ENCODE measurements around the gene NAA16.
"Not testable (repeated sequence)": the region's sequence is repeated elsewhere in the genome, so short reads cannot be mapped to it uniquely, and the experiment has no call there.

The NAA16 gene

GRCh38 chr13:41306271-41307145 is 4.6 kb upstream of the NAA16 start:
- DNase-seq = no peak

GRCh38 chr13:41307884-41308640 is 3.0 kb upstream of the NAA16 start:
- DNase-seq = no peak

GRCh38 chr13:41311406-41312175 is 524 bp downstream of the NAA16 start:
- no peak for DNase-seq

GRCh38 chr13:41312176-41312500 is 1.1 kb downstream of the NAA16 start:
- DNase-seq = no peak

- DNase-seq = no peak
Measured at GRCh38 chr13:41313117-41313516, 2.0 kb downstream of the NAA16 start.

GRCh38 chr13:41313659-41314197 is 2.7 kb downstream of the NAA16 start:
- DNase-seq = no peak

DNA sequence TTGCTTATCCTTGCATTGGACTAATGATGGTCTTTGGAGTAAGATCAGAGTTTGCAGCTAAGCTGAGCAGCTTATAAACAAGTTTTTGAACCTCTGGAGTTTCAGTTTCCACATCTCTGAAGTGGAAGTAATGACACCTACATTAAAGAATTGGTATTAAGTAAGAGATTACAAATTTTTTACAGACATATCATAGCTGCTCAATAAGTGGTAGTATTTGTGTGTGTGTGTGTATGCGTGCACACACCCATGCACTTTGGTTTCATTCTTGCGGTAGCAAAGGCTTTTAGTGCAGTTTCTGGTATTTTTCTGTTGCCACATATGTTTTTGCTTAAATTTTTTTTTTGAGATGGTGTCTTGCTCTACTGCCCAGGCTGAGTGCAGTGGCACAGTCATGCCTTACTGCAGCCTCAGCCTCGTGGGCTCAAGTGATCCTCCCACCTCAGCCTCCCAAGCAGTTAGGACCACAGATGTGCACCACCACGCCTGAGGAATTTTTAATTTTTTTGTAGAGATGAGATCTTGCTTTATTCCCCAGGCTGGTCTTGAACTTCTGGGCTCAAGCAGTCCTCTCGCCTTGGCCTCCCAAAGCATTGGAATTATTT is 4.5 kb downstream of the NAA16 start:
- DNase-seq = no peak

- DNase-seq = no peak
Measured at GRCh38 chr13:41317243-41317642, 6.2 kb downstream of the NAA16 start.

DNA sequence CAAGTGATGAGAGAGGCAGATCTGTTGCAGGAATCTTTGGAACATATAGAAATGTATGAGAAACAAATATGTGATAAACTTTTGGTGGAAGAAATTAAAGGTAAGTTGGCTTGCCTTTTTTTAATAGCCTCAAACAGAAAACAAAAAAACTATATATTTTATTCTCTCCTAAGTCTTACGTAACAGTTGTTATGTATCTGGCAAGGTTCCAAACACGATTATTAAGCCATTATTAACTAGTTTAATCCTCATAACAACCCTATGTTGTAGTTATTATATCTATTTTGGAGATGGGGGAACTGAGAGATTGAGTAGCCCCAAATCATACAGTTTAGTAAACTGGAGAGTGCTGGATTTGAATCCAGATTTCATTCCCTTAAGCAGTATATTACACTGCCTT is 14.7 kb downstream of the NAA16 start:
- no peak for DNase-seq

DNA sequence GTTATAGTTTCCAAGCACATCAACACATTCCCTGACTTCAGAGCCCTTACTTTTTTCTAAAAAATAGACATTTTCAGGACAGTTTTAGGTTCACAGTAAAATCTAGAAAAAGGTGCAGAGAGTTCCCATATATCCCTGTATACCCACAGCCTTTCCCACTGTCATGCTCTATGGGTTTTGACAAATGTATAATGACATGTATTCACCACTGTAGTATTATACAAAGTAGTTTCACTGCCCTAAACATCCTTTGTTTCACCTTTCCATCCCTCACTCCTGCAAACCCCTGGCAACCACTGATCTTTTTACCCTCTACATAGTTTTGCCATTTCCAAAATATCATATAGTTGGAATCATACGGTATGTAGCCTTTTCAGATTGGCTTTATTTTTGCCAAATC is 15.6 kb downstream of the NAA16 start:
- DNase-seq = no peak

GRCh38 chr13:41327994-41328790 is 17.1 kb downstream of the NAA16 start:
- DNase-seq = no peak

- DNase-seq = no peak
Measured at GRCh38 chr13:41332829-41333228, 21.8 kb downstream of the NAA16 start.

DNA sequence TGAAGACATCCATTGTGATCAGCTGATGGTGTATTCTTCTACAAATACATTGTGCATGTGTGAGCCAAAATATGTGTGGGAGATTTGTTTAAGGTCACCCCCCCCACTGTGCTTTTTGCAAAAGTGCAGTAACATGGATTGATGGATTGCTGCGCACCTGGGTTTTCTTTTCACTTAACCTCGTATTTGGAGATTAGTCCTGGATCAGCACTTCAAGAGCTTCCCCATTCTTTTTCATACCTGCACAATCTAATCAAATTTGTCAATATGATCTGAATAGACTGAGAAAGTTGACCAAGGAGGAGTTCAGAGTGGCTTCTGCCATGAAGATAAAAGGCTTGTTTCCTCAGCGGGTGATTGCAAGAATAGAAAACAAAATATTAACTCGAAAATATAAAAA is 23.7 kb downstream of the NAA16 start:
- DNase-seq = no peak

DNA sequence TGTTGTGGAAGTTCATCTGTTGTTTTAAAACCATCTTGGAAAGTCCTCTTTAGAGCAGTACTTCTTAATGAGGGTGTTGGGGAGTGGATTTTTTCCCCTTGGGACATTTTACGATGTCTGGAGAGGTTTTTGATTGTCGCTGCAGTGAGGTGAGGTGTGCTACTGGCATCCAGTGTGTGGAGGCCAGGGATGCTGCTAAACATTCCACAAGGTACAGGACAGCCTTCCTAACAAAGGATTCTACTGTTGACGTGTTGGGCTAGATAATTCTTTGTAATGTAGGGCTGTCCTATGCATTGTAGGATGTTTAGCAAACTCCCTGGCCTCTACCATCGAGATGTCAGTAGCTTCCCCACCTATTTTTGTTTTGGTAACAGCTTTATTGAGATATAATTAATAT is 33.3 kb downstream of the NAA16 start:
- DNase-seq = no peak

- no peak for DNase-seq
Measured at GRCh38 chr13:41345165-41345913, 34.3 kb downstream of the NAA16 start.

DNA sequence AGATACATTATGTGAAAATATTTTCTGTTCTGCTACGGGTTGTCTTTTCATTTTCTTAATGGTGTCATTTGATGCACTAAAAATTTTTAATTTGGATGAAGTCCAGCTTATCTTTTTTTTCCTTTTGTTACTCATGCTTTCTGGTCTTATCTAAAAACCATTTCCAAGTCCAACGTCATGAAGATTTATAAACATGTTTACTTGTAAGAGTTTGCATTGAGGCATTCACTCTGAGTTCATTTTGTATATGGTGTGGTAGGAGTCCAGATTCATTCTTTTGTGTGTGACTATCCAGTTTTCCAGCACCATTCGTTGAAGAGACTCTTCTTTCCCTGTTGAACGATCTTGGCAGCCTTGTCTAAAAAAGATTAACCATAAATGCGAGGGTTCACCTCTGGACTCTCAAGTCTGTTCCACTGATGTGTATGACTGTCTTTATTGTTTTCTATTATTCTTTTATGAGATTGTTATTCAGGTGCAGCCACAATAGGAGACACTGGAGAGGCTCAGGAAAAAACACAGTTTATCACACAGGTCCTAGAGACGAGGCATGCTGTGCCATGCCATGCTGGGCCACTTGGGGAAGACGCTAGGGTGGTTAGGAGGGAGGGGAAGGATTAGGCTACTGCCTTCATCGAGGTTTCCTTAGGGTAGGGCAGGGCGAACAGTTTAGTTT is 35.0 kb downstream of the NAA16 start:
- no peak for DNase-seq

DNA sequence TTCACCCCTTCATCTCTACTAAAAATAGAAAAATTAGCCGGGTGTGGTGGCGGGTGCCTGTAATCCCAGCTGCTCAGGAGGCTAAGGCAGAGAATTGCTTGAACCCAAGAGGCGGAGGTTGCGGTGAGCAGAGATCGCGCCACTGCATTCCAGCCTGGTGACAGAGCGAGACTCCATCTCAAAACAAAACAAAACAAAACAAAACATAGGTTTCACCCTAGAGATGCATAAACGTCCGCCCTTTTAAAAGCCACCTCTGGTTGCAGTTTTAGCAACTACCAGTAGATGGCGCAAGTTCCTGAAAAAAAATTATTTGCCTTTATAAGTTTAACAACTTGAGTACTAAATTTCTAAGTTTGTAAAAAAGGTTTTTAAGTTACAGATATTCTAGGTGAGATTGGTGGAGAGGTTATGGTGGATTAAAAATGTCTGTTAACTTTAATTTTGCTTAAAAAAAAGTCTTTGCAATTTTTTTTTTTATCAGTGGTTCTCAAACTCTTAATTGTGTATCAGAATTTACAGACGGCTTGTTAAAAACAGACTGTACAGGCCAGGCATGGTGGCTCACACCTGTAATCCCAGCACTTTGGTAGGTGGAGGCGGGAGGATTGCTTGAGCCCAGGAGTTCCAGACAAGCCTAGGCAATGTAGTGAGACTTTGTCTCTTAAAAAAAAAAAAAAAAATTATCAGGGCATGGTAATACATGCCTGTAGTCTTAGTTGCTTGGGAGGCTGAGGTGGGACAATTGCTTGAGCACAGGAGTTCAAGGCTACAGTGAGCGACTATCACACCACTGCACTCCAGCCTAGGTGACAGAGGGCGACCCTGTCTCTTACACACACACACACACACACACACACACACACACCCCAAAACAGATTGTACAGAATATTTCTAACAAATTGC is 42.1 kb downstream of the NAA16 start:
- peak; percentile 0 for DNase-seq

DNA sequence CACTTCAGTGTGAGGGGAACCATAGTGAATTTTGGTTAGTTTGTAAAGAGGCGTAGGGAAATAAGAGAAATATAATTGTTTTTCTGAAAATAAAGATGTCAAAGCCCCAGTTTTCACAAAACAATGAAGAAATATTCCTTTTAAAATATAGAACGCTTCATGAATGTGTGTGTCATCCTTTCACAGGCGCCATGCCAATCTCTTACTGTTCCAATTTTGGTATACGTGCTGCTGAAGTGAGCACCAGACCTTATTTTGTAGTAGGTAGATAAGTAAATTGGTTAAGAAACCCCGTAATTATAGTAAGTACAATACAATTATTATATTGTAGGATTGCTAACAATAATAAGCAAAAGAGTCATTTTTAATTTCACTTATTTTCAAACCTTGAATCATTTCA is 43.3 kb downstream of the NAA16 start:
- DNase-seq = no peak

GRCh38 chr13:41356385-41356648 is 45.2 kb downstream of the NAA16 start:
- not testable (repeated sequence) for DNase-seq

GRCh38 chr13:41356786-41357185 is 45.7 kb downstream of the NAA16 start:
- no peak for DNase-seq
